Tibial nerve (tissue), 4 donors: ENCODE data around the gene THOC6.

Experiments
- CTCF ChIP-seq, 5 experiments: fragments of 200-600 bp in 3 of 5; fragments of 450-650 bp in 2 of 5; sonication (generic) in 3 of 5; IDR thresholded peaks; one replicate each; pipeline ENCODE4 v1.5.1; 2016 to 2019; ENCODE audit warnings: antibody characterized with exemption in 5 of 5, mild to moderate bottlenecking in 3 of 5, moderate library complexity in 2 of 5
- EP300 ChIP-seq, 2 donors: sonication (generic); formaldehyde crosslinking; IDR thresholded peaks; one replicate each; pipeline ENCODE4 v1.6.1; 2017; ENCODE audit warnings: antibody characterized with exemption in 2 of 2, mild to moderate bottlenecking in 1 of 2
- POLR2A ChIP-seq, 2 donors: fragments of 450-650 bp; IDR thresholded peaks; one replicate each; pipeline ENCODE4 v1.6.1; 2017; ENCODE audit warnings: antibody characterized with exemption in 2 of 2, mild to moderate bottlenecking in 2 of 2, moderate library complexity in 2 of 2

GRCh38 chr16:3065742-3066439, 42.1 kb downstream of the THOC6 start:
- TF ChIP-seq CTCF (IDR thresholded peaks at IDR 0.05): no peak
- no peak for TF ChIP-seq EP300 (IDR thresholded peaks at IDR 0.05)
- no peak for TF ChIP-seq POLR2A (IDR thresholded peaks at IDR 0.05)
